Activated CD4-positive, alpha-beta memory T cell treated with anti-CD3 and anti-CD28 coated beads, Interleukin-2, amount 10 ng/mL, durations not matched to agents 7 days and 5 days (primary cell): ENCODE results near the gene UCHL1. TPM values are rescaled to one million over a fixed set of nuclear protein-coding genes. Genes with fewer than 3 reads are reported as not detected.

Experiments used
- CTCF ChIA-PET: fragments of 350-600 bp; sonication (Branson Sonifier 250); formaldehyde crosslinking; loops from one replicate; lab custom pipeline; 2021; ENCODE audit warnings: antibody characterized with exemption, inconsistent platforms; lab: Charles Lee
- POLR2A ChIA-PET: fragments of 350-600 bp; sonication (Branson Sonifier 250); formaldehyde crosslinking; loops from one replicate; lab custom pipeline; 2021; ENCODE audit warnings: antibody characterized with exemption; lab: Charles Lee
- DNase-seq: peaks from one replicate; pipeline ENCODE4 v3.0.0-alpha.2; 2020
- H3K27ac Mint-ChIP-seq: one replicate; pipeline ENCODE4 v1.8.0; 2021; ENCODE audit warnings: mild to moderate bottlenecking, mixed read lengths
- H3K27me3 Mint-ChIP-seq: one replicate; pipeline ENCODE4 v1.8.0; 2021; ENCODE audit warnings: mixed read lengths
- H3K36me3 Mint-ChIP-seq: one replicate; pipeline ENCODE4 v1.8.0; 2021; ENCODE audit warnings: low read depth, mixed read lengths
- H3K4me1 Mint-ChIP-seq: one replicate; pipeline ENCODE4 v1.8.0; 2021; ENCODE audit warnings: mixed read lengths
- H3K4me3 Mint-ChIP-seq: one replicate; pipeline ENCODE4 v1.8.0; 2021; ENCODE audit warnings: mild to moderate bottlenecking, mixed read lengths
- H3K9me3 Mint-ChIP-seq: one replicate; pipeline ENCODE4 v1.8.0; 2021; ENCODE audit warnings: mixed read lengths
- total RNA-seq, 2 experiments: library from RNA; stranded (reverse); gene quantifications; one replicate each; pipeline ENCODE4 v1.2.3, GENCODE V29; 2021

The UCHL1 gene
- total RNA-seq, 2 experiments from 2014 or later = not detected

DNA sequence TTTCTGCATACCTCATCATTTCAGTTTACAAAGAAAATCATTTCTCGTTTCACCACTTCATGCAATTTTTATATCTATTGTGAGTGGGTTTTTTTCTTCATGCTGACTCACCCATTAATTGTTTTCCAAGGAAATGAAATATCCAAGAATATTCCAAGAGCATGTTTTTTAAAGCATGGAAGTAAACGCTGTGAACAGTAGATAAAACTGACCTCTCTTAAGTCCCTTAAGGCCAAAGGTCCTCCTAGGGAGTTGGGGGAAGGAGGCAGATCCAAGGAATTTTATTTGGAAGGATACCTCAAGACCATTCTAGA, 39.8 kb upstream of the UCHL1 start:
- ChIA-PET POLR2A (no interaction called here), CTCF (no interaction called here)
- no peak overlapping the region for H3K27ac Mint-ChIP-seq
- no peaks in the 10 kb centered on the region for H3K9me3 Mint-ChIP-seq
- H3K4me1 Mint-ChIP-seq = peaks cover 30% of the 10 kb centered on the region
- peaks cover 4% of the 10 kb centered on the region for H3K36me3 Mint-ChIP-seq
- no peak for DNase-seq
- H3K27me3 Mint-ChIP-seq = peaks cover 60% of the 10 kb centered on the region
- H3K4me3 Mint-ChIP-seq = peak overlapping the region; percentile 48

DNA sequence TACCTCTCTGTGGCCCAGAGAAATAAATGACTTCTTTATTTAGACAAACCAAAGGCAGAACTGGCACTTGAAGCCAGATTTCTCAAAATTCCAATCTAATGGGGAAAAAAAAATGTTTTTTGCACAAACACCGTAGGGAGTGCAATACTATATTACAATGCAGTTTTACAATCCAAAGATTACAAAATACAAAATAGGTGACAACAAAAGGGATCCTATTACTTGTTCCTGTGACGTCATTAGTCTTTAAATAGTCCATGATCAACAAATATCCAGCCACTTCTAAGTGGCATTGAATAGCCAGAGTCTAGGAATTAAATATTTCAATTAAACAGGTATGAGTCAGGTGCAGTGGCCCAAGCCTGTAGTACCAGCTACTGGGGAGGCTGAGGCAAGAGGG, 39.4 kb upstream of the UCHL1 start:
- DNase-seq = no peak
- no peaks in the 10 kb centered on the region for H3K9me3 Mint-ChIP-seq
- peaks cover 59% of the 10 kb centered on the region for H3K27me3 Mint-ChIP-seq
- CTCF ChIA-PET = interaction anchor here (1.2 kb wide), 1 partner anchor 9 kb away, joined by 3 read pairs; no protein-coding TSS in a partner anchor
- no peak overlapping the region for H3K27ac Mint-ChIP-seq
- POLR2A ChIA-PET = no interaction called here
- H3K36me3 Mint-ChIP-seq = peaks cover 4% of the 10 kb centered on the region
- H3K4me3 Mint-ChIP-seq = no peak overlapping the region
- peaks cover 30% of the 10 kb centered on the region for H3K4me1 Mint-ChIP-seq

DNA sequence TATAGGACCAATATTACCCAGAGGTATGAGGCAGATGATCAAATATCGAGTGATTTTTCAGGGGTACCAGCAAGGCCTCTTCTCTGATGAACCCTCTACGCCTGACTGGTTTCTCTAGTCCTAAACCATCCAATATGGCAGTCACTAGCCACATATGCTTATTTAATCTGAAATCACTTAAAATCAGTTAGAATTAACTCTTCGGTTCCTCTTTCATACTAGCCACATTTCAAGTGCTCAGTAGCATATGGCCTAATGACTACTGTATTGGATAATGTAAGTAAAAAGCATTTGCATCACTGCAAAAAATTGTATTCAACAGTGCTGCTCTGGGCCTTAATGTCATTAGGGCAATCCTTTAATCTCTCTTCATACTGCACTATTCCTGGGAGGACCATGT, 38.0 kb upstream of the UCHL1 start:
- Mint-ChIP-seq H3K4me1 (peaks cover 19% of the 10 kb centered on the region), H3K27me3 (peaks cover 50% of the 10 kb centered on the region), H3K4me3 (no peak overlapping the region), H3K27ac (no peak overlapping the region), H3K9me3 (no peaks in the 10 kb centered on the region), H3K36me3 (no peaks in the 10 kb centered on the region)
- ChIA-PET POLR2A (no interaction called here), CTCF (interaction anchor here (1.2 kb wide), 1 partner anchor 10 kb away, joined by 3 read pairs; no protein-coding TSS in a partner anchor)
- DNase-seq = no peak

DNA sequence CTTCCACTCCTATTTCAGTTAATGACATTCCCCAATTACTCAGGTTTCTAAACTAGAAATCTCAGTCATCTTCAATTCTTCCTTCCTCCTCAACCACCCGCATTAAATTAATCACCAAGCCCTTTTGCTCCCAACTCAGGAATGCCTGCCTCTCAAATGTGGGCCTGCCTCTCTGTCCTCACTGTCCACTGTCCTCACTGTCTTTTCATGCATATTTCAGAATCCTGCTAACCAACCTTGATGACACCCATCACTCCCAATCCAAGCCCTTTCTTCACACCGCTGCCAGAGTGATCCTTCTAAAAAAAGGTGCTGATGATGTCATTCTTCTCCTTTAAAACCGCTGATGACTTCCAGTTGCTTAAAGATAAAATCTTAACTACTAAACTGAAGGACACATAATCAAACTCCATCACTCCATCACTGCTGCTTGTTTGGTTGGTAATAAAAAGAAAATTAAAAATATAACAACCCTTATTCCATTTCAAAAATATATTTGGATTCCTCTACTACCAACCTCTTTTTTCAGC, 37.2 kb upstream of the UCHL1 start:
- H3K4me3 Mint-ChIP-seq = no peak overlapping the region
- peaks cover 50% of the 10 kb centered on the region for H3K27me3 Mint-ChIP-seq
- peaks cover 16% of the 10 kb centered on the region for H3K4me1 Mint-ChIP-seq
- H3K9me3 Mint-ChIP-seq = no peaks in the 10 kb centered on the region
- no peak for DNase-seq
- POLR2A ChIA-PET = no interaction called here
- no peaks in the 10 kb centered on the region for H3K36me3 Mint-ChIP-seq
- CTCF ChIA-PET = no interaction called here
- H3K27ac Mint-ChIP-seq = no peak overlapping the region

DNA sequence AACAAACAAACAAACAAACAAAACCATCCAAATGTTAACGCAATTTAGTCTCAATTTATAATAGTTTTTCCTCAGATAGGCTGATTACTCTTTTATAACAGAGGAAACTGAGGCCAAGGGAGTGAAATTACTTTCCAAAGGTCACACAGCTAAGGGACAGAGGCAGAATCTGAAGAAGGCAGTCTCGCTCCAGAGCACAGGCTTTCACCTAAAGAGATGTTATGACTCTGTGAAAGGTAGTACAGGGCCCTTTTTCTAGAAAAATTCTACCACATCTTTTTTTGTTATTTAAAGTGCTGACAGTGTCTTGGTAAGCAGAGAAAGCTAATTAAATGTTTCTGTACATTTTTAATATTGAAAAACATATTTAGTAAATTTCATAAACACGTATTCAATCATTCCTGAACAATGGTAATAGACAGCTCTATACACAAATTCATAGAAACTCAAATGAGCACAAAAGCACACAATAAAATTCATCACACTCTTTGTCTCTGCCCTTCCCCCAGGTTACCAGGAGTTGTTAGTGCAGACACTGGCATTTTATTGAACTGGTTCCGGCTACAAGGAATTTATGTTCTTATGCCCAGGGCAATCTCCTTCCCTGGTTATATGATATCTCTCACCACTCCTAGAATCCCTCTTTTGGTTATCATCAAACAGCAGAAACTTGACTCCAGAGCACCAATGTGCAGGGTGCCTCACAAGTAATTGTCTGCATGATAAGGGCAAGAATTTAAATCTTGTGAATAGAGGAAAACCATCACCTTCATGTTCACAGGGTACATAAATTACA, 34.7 kb upstream of the UCHL1 start:
- H3K27me3 Mint-ChIP-seq = peaks cover 30% of the 10 kb centered on the region
- no peak overlapping the region for H3K27ac Mint-ChIP-seq
- no peak overlapping the region for H3K4me3 Mint-ChIP-seq
- no peaks in the 10 kb centered on the region for H3K9me3 Mint-ChIP-seq
- ChIA-PET CTCF (interaction anchor here (0.6 kb wide), 1 partner anchor 76 kb away, joined by 4 read pairs; no protein-coding TSS in a partner anchor), POLR2A (no interaction called here)
- peaks cover 1% of the 10 kb centered on the region for H3K4me1 Mint-ChIP-seq
- no peak for DNase-seq
- H3K36me3 Mint-ChIP-seq = no peaks in the 10 kb centered on the region

DNA sequence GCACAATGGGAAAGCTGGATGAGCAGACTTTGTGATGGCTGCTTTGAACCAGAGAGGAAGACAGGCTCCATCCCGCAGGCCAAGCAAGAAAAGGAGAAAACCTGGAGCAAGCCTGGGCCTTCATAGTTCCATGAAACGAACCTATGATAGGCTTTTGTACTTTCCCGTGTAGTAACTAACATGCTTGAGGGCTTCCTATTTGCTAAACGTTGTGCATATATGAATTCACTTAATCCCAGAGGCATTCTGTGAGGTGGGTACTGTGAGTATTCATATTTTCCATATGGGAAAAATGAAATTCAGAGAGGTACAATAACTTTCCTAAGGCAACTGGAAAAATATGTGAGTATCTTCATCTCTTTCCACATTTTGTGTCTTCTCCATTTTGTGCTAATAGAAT, 28.8 kb upstream of the UCHL1 start:
- H3K36me3 Mint-ChIP-seq = no peaks in the 10 kb centered on the region
- peaks cover 2% of the 10 kb centered on the region for H3K27me3 Mint-ChIP-seq
- ChIA-PET POLR2A (no interaction called here), CTCF (no interaction called here)
- no peaks in the 10 kb centered on the region for H3K9me3 Mint-ChIP-seq
- H3K4me3 Mint-ChIP-seq = no peak overlapping the region
- H3K27ac Mint-ChIP-seq = no peak overlapping the region
- no peak for DNase-seq
- H3K4me1 Mint-ChIP-seq = no peaks in the 10 kb centered on the region

DNA sequence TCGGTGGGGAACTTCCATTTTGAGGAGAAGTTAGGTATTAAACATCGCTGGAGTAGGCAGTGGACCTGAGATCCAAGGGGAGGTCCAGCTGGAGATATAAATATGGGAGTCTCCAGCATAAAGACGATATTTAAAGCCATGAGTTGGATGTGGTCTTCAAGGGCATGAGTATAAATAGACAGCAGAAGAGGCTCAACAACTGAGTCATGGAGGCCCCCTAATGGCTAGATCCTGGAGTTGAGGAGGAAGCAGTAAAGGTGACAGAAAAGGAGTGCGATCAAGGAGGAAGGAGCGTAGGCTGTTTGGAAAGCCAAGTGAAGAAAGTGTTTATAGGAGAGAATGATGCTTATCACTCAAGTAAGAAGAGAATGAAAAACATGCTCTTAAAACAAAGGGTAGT, 24.3 kb upstream of the UCHL1 start:
- Mint-ChIP-seq H3K27ac (no peak overlapping the region), H3K4me3 (no peak overlapping the region), H3K27me3 (no peaks in the 10 kb centered on the region), H3K36me3 (no peaks in the 10 kb centered on the region), H3K9me3 (no peaks in the 10 kb centered on the region), H3K4me1 (no peaks in the 10 kb centered on the region)
- CTCF ChIA-PET = no interaction called here
- POLR2A ChIA-PET = no interaction called here
- no peak for DNase-seq

DNA sequence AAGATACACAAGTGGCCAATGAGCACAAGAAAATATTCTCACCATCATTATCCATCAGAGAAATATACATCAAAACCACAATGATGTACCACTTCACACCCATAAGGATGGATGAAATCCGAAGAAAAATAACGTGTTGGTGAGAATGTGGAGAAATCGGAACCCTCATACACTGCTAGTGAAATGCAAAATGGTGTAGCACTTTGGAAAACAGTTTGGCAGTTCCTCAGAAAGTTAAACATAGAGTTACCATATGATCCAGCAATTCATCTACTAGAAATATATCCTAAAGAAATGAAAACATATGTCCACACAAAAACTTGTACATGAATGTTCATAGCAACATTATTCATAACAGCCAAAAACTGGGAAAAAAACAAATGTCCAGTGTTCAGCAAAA, 23.9 kb upstream of the UCHL1 start:
- DNase-seq = no peak
- no peaks in the 10 kb centered on the region for H3K27me3 Mint-ChIP-seq
- no peaks in the 10 kb centered on the region for H3K4me1 Mint-ChIP-seq
- ChIA-PET CTCF (no interaction called here), POLR2A (no interaction called here)
- H3K36me3 Mint-ChIP-seq = no peaks in the 10 kb centered on the region
- no peak overlapping the region for H3K27ac Mint-ChIP-seq
- H3K9me3 Mint-ChIP-seq = no peaks in the 10 kb centered on the region
- no peak overlapping the region for H3K4me3 Mint-ChIP-seq

DNA sequence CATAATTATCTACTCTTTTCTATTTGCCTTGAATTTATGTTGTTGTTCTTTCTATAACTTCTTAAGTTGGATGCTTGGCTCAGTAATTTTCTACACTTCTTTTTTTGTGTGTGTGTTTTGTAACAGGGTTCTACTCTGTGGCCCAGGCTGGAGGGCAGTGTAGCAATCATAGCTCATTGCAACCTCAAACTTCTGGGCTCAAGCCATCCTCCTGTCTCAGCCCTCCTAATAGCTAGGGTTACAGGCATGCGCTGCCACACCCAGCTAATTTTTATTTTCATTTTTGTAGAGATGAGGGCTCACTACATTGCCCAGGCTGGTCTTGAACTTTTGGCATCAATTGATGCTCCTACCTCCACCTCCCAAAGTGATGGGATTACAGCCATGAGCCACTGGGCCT, 20.7 kb upstream of the UCHL1 start:
- Mint-ChIP-seq H3K9me3 (no peaks in the 10 kb centered on the region), H3K4me3 (no peak overlapping the region), H3K4me1 (no peaks in the 10 kb centered on the region), H3K36me3 (no peaks in the 10 kb centered on the region), H3K27me3 (no peaks in the 10 kb centered on the region), H3K27ac (no peak overlapping the region)
- DNase-seq = no peak
- POLR2A ChIA-PET = no interaction called here
- CTCF ChIA-PET = no interaction called here

DNA sequence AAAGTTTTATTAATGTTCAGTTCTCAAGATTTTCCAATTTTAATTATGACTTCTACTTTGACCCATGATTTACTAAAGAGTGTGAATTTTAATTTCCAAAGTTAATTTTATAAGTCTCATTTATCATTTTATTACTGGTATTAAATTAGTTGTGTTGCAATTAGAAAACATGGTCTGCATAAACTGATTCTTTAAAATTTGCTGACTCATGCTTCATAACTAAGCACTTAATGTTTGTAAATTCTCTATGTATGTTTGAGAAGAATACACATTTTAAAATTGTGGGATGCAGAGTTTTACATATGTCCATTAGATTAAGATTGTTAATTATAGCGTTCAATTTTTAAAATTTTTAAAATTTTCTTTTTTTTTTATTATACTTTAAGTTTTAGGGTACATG, 20.2 kb upstream of the UCHL1 start:
- no peak for DNase-seq
- H3K27me3 Mint-ChIP-seq = no peaks in the 10 kb centered on the region
- ChIA-PET CTCF (no interaction called here), POLR2A (no interaction called here)
- no peak overlapping the region for H3K27ac Mint-ChIP-seq
- no peaks in the 10 kb centered on the region for H3K4me1 Mint-ChIP-seq
- no peaks in the 10 kb centered on the region for H3K36me3 Mint-ChIP-seq
- no peaks in the 10 kb centered on the region for H3K9me3 Mint-ChIP-seq
- no peak overlapping the region for H3K4me3 Mint-ChIP-seq

DNA sequence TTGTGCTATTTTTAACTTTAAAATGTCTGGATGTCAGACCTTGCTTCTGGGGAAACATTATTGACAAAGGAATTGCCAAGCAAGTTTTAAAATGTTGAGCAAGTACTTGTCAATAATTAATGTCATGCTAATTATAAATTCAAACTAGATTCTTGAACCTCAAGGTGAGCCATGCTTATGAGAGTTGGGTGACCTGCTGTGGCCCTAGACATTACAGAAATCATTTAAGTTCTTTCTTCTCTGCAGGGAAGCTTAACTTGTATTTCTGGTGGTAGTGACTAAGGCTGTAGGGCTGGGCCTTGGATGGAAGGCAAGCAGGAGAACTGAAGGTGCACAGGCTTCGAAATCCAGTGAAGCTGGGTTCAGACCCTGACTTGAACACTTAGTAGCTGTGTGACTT, 14.8 kb upstream of the UCHL1 start:
- H3K27me3 Mint-ChIP-seq = peaks cover under 1% of the 10 kb centered on the region
- H3K4me1 Mint-ChIP-seq = no peaks in the 10 kb centered on the region
- H3K4me3 Mint-ChIP-seq = no peak overlapping the region
- ChIA-PET CTCF (no interaction called here), POLR2A (no interaction called here)
- no peak for DNase-seq
- H3K27ac Mint-ChIP-seq = no peak overlapping the region
- no peaks in the 10 kb centered on the region for H3K36me3 Mint-ChIP-seq
- no peaks in the 10 kb centered on the region for H3K9me3 Mint-ChIP-seq

DNA sequence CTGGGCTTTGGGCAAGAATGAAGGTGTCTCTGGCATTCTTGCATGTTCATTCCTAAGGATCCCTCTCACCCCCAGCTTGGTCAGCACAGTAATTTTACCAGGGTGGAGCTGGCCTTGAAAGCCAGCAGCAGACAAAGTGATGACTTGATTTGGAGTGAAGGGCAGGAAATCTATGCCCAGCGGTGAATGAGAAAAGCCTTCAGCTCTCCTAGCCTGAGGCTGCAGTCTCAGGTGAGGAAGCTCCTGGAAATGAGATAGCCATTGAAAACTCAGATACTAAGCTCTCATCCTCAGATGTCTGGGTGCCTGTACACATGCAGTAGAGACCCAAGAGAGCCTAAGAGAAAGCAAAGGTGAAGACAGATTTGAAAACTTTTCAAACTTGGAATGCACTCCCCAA, 10.7 kb upstream of the UCHL1 start:
- CTCF ChIA-PET = interaction anchor here (0.5 kb wide), 1 partner anchor 153 kb away, joined by 3 read pairs; no protein-coding TSS in a partner anchor
- POLR2A ChIA-PET = no interaction called here
- no peaks in the 10 kb centered on the region for H3K4me1 Mint-ChIP-seq
- H3K36me3 Mint-ChIP-seq = no peaks in the 10 kb centered on the region
- no peak overlapping the region for H3K27ac Mint-ChIP-seq
- DNase-seq = no peak
- H3K9me3 Mint-ChIP-seq = peaks cover 2% of the 10 kb centered on the region
- H3K4me3 Mint-ChIP-seq = no peak overlapping the region
- peaks cover 7% of the 10 kb centered on the region for H3K27me3 Mint-ChIP-seq

DNA sequence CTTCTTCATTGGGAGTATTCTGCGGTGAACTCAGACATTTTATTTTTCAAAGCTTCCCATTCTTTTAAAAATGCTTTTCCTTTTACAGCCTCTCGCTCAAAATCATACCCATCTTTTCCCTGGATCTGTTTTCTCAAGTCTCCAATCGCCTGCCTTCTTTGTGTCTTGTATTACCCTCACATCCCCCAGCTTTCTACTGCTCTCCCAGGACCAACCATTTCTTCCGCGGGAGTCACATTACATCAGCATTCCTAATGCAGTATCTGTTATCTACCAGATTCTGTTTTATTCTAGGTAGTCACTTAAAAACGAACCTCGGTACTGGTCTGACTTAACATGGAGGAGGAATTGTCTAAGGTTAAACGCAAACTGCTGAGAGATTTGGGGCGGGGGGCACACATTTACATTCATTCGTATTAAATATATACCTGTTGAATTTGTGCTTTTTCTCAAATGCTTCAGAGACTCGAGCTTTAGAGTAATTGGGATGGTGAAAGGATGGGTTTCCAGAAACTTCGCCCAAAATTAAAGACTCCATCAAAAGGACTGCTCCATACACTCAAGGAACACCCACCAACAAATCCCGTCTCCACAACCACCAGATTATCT, 493 bp upstream of the UCHL1 start:
- CTCF ChIA-PET = no interaction called here
- peaks cover 36% of the 10 kb centered on the region for H3K27me3 Mint-ChIP-seq
- POLR2A ChIA-PET = no interaction called here
- no peak overlapping the region for H3K27ac Mint-ChIP-seq
- no peak overlapping the region for H3K4me3 Mint-ChIP-seq
- no peaks in the 10 kb centered on the region for H3K9me3 Mint-ChIP-seq
- peaks cover 6% of the 10 kb centered on the region for H3K4me1 Mint-ChIP-seq
- no peaks in the 10 kb centered on the region for H3K36me3 Mint-ChIP-seq
- no peak for DNase-seq
